Endothelial cell of umbilical vein (primary cell): ENCODE results near the gene PEX10. TPM values are rescaled to one million over a fixed set of nuclear protein-coding genes. Genes with fewer than 3 reads are reported as not detected.

Experiments
- BruUV-seq: library from RNA; stranded (reverse); fragments of 400-500 nt; replicated peaks from 2 replicates; lab custom pipeline; 2021; lab: Mats Ljungman, UMichigan
- CTCF ChIA-PET: fragments of 300-600, 350-600 bp; sonication (Branson Sonifier 250); formaldehyde crosslinking; loops from one replicate; lab custom pipeline; 2021; ENCODE audit warnings: antibody characterized with exemption, inconsistent platforms; lab: Charles Lee
- POLR2A ChIA-PET: fragments of 300-600, 350-600 bp; sonication (Branson Sonifier 250); formaldehyde crosslinking; loops from one replicate; lab custom pipeline; 2021; ENCODE audit warnings: antibody characterized with exemption, inconsistent platforms; lab: Charles Lee
- DNase-seq: peaks from one replicate; pipeline ENCODE4 v3.0.0-alpha.2; 2011; ENCODE audit warnings: low read depth, low spot score
- FAIRE-seq: peaks from 2 replicates; lab custom pipeline; 2011; peaks lifted over from hg19 to GRCh38; lab: Jason Lieb, UNC
- H2AFZ ChIP-seq: 2 replicates; pipeline ENCODE4 v1.6.0; 2012; ENCODE audit warnings: low read depth, low read length, control low read depth, inconsistent platforms
- H3K27ac ChIP-seq: 2 replicates; pipeline ENCODE4 v1.5.1; 2011; ENCODE audit warnings: low read depth, mild to moderate bottlenecking, control low read depth, low read length, moderate library complexity; ENCODE audit not compliant: insufficient read depth
- H3K27me3 ChIP-seq, 2 experiments: 2 replicates each; pipeline versions ENCODE4 v1.6.0 to v1.6.1; 2011; ENCODE audit warnings: low read length in 2 of 2, mixed read lengths in 1 of 2; ENCODE audit not compliant: control insufficient read depth in 2 of 2, insufficient read depth in 2 of 2
- H3K36me3 ChIP-seq, 2 experiments: 2 replicates in 1 of 2; 3 replicates in 1 of 2; pipeline ENCODE4 v1.5.1; 2011; ENCODE audit warnings: low read length in 2 of 2, mild to moderate bottlenecking in 1 of 2, moderate library complexity in 1 of 2; ENCODE audit not compliant: control insufficient read depth in 2 of 2, insufficient read depth in 2 of 2; ENCODE audit errors: extremely low read depth in 1 of 2
- H3K4me1 ChIP-seq: 3 replicates; pipeline ENCODE4 v1.5.1; 2011; ENCODE audit warnings: mild to moderate bottlenecking, low read length; ENCODE audit not compliant: control insufficient read depth, insufficient read depth; ENCODE audit errors: extremely low read depth
- H3K4me2 ChIP-seq: 2 replicates; pipeline ENCODE4 v1.6.1; 2011; ENCODE audit warnings: low read length, control low read depth, mixed read lengths; ENCODE audit not compliant: insufficient read depth
- H3K4me3 ChIP-seq, 3 experiments: fragments of 200-600 bp in 1 of 3; sonication (generic), shearing (Covaris generic) in 1 of 3; replicated peaks in 1 of 3; 2 replicates each; pipeline ENCODE4 v1.5.1; 2011 to 2016; ENCODE audit warnings: control low read depth in 3 of 3, low read length in 3 of 3, mild to moderate bottlenecking in 2 of 3, inconsistent platforms in 1 of 3, low read depth in 1 of 3, moderate library complexity in 1 of 3; ENCODE audit not compliant: insufficient read depth in 1 of 3
- H3K79me2 ChIP-seq: 2 replicates; pipeline ENCODE4 v1.6.0; 2012; ENCODE audit warnings: low read length, inconsistent platforms; ENCODE audit not compliant: control insufficient read depth, insufficient read depth
- H3K9ac ChIP-seq: replicated peaks from 2 replicates; pipeline ENCODE3; 2011; ENCODE audit warnings: low read length, control low read depth; ENCODE audit not compliant: insufficient read depth; ENCODE audit errors: extremely low read depth
- H3K9me1 ChIP-seq: replicated peaks from 3 replicates; pipeline ENCODE4 v1.6.0; 2011; ENCODE audit warnings: mild to moderate bottlenecking, low read length; ENCODE audit not compliant: control insufficient read depth, insufficient read depth; ENCODE audit errors: extremely low read depth
- H3K9me3 ChIP-seq: replicated peaks from 2 replicates; pipeline ENCODE4 v1.5.1; 2012; ENCODE audit warnings: low read length, inconsistent platforms; ENCODE audit not compliant: control insufficient read depth, insufficient read depth
- H4K20me1 ChIP-seq: replicated peaks from 2 replicates; pipeline ENCODE3; 2011; ENCODE audit warnings: mild to moderate bottlenecking, low read length; ENCODE audit not compliant: control insufficient read depth, insufficient read depth; ENCODE audit errors: extremely low read depth
- EZH2 ChIP-seq: IDR thresholded peaks from 2 replicates; pipeline ENCODE4 v1.6.1; 2012; ENCODE audit warnings: borderline replicate concordance, low read depth, mild to moderate bottlenecking, moderate library complexity, low read length, inconsistent platforms; ENCODE audit not compliant: severe bottlenecking
- GATA2 ChIP-seq: IDR thresholded peaks from 2 replicates; pipeline ENCODE4 v1.7.0; 2011; ENCODE audit warnings: low read depth, mild to moderate bottlenecking, moderate library complexity, mixed read lengths, low read length; ENCODE audit not compliant: insufficient read length, insufficient read depth
- JUN ChIP-seq: IDR thresholded peaks from 2 replicates; pipeline ENCODE4 v1.6.1; 2011; ENCODE audit warnings: borderline replicate concordance, low read depth; ENCODE audit not compliant: insufficient read length, insufficient read depth
- MYC ChIP-seq: IDR thresholded peaks from one replicate; pipeline ENCODE4 v1.6.1; 2011; ENCODE audit warnings: mild to moderate bottlenecking, low read depth, low read length
- POLR2A ChIP-seq: IDR thresholded peaks from 2 replicates; pipeline ENCODE4 v1.6.1; 2012; ENCODE audit warnings: low read depth, mild to moderate bottlenecking, control low read depth, low read length
- POLR2AphosphoS5 ChIP-seq: IDR thresholded peaks from 2 replicates; pipeline ENCODE4 v1.6.1; 2012; ENCODE audit warnings: low read depth, mild to moderate bottlenecking, control low read depth, low read length, moderate library complexity; ENCODE audit not compliant: insufficient read depth
- dilution Hi-C: fragments of 300-500 bp; cut with MboI; formaldehyde crosslinking; loops from one replicate; pipeline ENCODE4 v1.15.0; 2019; ENCODE audit warnings: low sequenced_read_pairs; ENCODE audit not compliant: extremely low pct_ligation_motif_present
- intact Hi-C: fragments of 100-400 bp; cut with micrococcal nuclease; formaldehyde crosslinking; loops from one replicate; pipeline ENCODE4 v1.10.0; 2022
- polyA plus RNA-seq, 4 experiments: library from polyadenylated mRNA; depleted of rRNA in 3 of 4; stranded (reverse) in 3 of 4; unstranded in 1 of 4; fragments of >200 nt; gene quantifications; 2 replicates each; pipeline versions ENCODE4 v1.2.1 to v1.2.3, GENCODE V29; 2011 to 2012; ENCODE audit warnings: missing spikeins in 1 of 4
- total RNA-seq: library from RNA; stranded (reverse); gene quantifications from 2 replicates; pipeline ENCODE4 v1.2.3, GENCODE V29; 2021
- TF ChIP-seq, protein P1 (sequence below), 2 donors: IDR thresholded peaks; 1 replicate in 1 of 2; 2 replicates in 1 of 2; pipeline ENCODE4 v1.5.1; 2011; ENCODE audit warnings: low read length in 2 of 2, mild to moderate bottlenecking in 2 of 2, moderate library complexity in 2 of 2, control low read depth in 1 of 2, inconsistent platforms in 1 of 2, low read depth in 1 of 2; ENCODE audit not compliant: insufficient read depth in 1 of 2; ENCODE audit errors: extremely low read depth in 1 of 2
- TF ChIP-seq, protein P2 (sequence below): IDR thresholded peaks from 2 replicates; pipeline ENCODE4 v1.6.1; 2011; ENCODE audit not compliant: insufficient read depth, insufficient read length

Gene PEX10
- total and polyA plus RNA-seq, 2 donors (not counting 3 experiments of a cell fraction or from before 2014, with no cell fraction given): 25.1 to 26.7 TPM

DNA sequence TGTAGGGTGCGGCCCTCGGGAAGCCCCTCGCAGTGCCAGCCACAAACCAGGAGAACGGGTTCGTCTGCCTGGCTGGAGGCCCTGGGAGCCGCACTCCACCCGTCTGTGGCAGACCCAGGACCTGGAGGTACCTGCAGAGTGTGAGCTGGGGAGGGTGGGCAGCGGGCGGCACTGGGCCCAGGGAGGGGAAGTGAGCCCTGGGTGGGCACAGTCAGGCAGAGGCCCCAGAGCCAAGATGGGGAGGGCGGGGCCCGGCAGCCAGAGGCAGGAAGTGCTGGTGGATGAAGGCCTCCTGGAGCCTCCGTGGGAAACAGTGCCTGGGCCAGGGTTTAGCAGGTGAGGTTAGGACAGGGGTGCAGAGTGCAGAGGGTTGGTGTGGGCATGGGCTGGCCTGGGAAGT, 4.0 kb upstream of the PEX10 start:
- dilution Hi-C loops (no loop called here), intact Hi-C loops (no loop called here)
- DNase-seq (no peak), FAIRE-seq (no peak)
- BruUV-seq: no TSS peak
- H3K4me3 ChIP-seq: no peak overlapping the region
- ChIA-PET POLR2A (no interaction called here), CTCF (interaction anchor here (1.7 kb wide), 1 partner anchor 1008 kb away, joined by 5 read pairs; no protein-coding TSS in a partner anchor)
- no peaks in the 10 kb centered on the region for H3K36me3 ChIP-seq
- H2AFZ ChIP-seq: no peak overlapping the region
- TF ChIP-seq MYC (no peak), POLR2A (no peak), GATA2 (no peak), EZH2 (no peak), POLR2AphosphoS5 (no peak), JUN (no peak)
- TF ChIP-seq, protein P1, sequence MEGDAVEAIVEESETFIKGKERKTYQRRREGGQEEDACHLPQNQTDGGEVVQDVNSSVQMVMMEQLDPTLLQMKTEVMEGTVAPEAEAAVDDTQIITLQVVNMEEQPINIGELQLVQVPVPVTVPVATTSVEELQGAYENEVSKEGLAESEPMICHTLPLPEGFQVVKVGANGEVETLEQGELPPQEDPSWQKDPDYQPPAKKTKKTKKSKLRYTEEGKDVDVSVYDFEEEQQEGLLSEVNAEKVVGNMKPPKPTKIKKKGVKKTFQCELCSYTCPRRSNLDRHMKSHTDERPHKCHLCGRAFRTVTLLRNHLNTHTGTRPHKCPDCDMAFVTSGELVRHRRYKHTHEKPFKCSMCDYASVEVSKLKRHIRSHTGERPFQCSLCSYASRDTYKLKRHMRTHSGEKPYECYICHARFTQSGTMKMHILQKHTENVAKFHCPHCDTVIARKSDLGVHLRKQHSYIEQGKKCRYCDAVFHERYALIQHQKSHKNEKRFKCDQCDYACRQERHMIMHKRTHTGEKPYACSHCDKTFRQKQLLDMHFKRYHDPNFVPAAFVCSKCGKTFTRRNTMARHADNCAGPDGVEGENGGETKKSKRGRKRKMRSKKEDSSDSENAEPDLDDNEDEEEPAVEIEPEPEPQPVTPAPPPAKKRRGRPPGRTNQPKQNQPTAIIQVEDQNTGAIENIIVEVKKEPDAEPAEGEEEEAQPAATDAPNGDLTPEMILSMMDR (IDR thresholded peaks at IDR 0.05; ENCODE audit: extremely low read depth in 1 of 2, insufficient read depth in 1 of 2, low read depth in 1 of 2, low read length in 2 of 2): no peak
- TF ChIP-seq, protein P2, sequence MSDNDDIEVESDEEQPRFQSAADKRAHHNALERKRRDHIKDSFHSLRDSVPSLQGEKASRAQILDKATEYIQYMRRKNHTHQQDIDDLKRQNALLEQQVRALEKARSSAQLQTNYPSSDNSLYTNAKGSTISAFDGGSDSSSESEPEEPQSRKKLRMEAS: no peak
- H3K27ac ChIP-seq: no peak overlapping the region
- H3K9ac ChIP-seq: no peak overlapping the region
- no peaks in the 10 kb centered on the region for H3K27me3 ChIP-seq
- H3K9me3 ChIP-seq: no peaks in the 10 kb centered on the region
- H3K79me2 ChIP-seq: peaks cover 4% of the 10 kb centered on the region
- H3K9me1 ChIP-seq: no peaks in the 10 kb centered on the region
- peaks cover 10% of the 10 kb centered on the region for H3K4me1 ChIP-seq
- no peaks in the 10 kb centered on the region for H4K20me1 ChIP-seq
- no peak overlapping the region for H3K4me2 ChIP-seq
